HEK293 (cell line): Measurements from ENCODE around the gene PRKG1.
"Not testable (repeated sequence)": the region's sequence is repeated elsewhere in the genome, so short reads cannot be mapped to it uniquely, and the experiment has no call there.

Source experiments
- CTCF ChIA-PET: fragments of 350-600 bp; formaldehyde crosslinking; extraction: SDS; loops from one replicate; lab custom pipeline; 2021; ENCODE audit warnings: antibody characterized with exemption; lab: Yijun Ruan, JAX
- POLR2A ChIA-PET: fragments of 300-600 bp; formaldehyde crosslinking; extraction: SDS; loops from one replicate; lab custom pipeline; 2020; ENCODE audit warnings: antibody characterized with exemption, inconsistent platforms; lab: Yijun Ruan, JAX
- H3K27ac ChIP-seq: fragments of 200-500 bp; sonication (Bioruptor generic); 2 replicates; pipeline ENCODE4 v1.5.1; 2014; ENCODE audit warnings: low read depth, low read length, control low read depth, inconsistent platforms; ENCODE audit errors: extremely low read depth
- H3K36me3 ChIP-seq, 2 experiments: fragments of 200-500 bp in 1 of 2; sonication (Bioruptor generic) in 1 of 2; 1 replicate in 1 of 2; 2 replicates in 1 of 2; pipeline ENCODE4 v1.5.1; 2014 to 2017; ENCODE audit warnings: inconsistent platforms in 2 of 2, low read length in 2 of 2; ENCODE audit not compliant: control insufficient read depth in 2 of 2, insufficient read depth in 1 of 2
- H3K4me1 ChIP-seq: fragments of 200-500 bp; sonication (Bioruptor generic); 2 replicates; pipeline ENCODE4 v1.5.1; 2014; ENCODE audit warnings: mild to moderate bottlenecking, low read length, inconsistent platforms; ENCODE audit not compliant: control insufficient read depth, insufficient read depth
- H3K4me3 ChIP-seq: 2 replicates; pipeline ENCODE4 v1.5.1; 2011; ENCODE audit warnings: low read depth, mild to moderate bottlenecking, control low read depth, low read length, moderate library complexity
- H3K9me3 ChIP-seq: fragments of 200-500 bp; sonication (Bioruptor generic); 2 replicates; pipeline ENCODE4 v1.5.1; 2014; ENCODE audit warnings: low read depth, low read length, inconsistent platforms; ENCODE audit not compliant: control insufficient read depth, insufficient read depth
- FEZF1 ChIP-seq: fragments of 450-650 bp; formaldehyde crosslinking; IDR thresholded peaks from 2 replicates; pipeline ENCODE4 v1.5.1; 2016; ENCODE audit warnings: missing biosample characterization, missing genetic modification characterization
- GLIS1 ChIP-seq: fragments of 450-650 bp; formaldehyde crosslinking; IDR thresholded peaks from 2 replicates; pipeline ENCODE4 v1.5.1; 2016; ENCODE audit warnings: missing biosample characterization, missing genetic modification characterization
- PRDM10 ChIP-seq: fragments of 450-650 bp; formaldehyde crosslinking; IDR thresholded peaks from 2 replicates; pipeline ENCODE4 v1.5.1; 2016; ENCODE audit warnings: missing biosample characterization, missing genetic modification characterization
- SCRT1 ChIP-seq: fragments of 450-650 bp; formaldehyde crosslinking; IDR thresholded peaks from 2 replicates; pipeline ENCODE4 v1.5.1; 2016; ENCODE audit warnings: missing biosample characterization, missing genetic modification characterization, borderline replicate concordance
- ZBTB8A ChIP-seq: fragments of 450-650 bp; formaldehyde crosslinking; IDR thresholded peaks from 2 replicates; pipeline ENCODE4 v1.5.1; 2016; ENCODE audit warnings: missing biosample characterization, missing genetic modification characterization
- ZIC2 ChIP-seq: fragments of 450-650 bp; formaldehyde crosslinking; IDR thresholded peaks from 2 replicates; pipeline ENCODE4 v1.5.1; 2016; ENCODE audit warnings: missing biosample characterization, missing genetic modification characterization
- ZNF302 ChIP-seq: fragments of 450-650 bp; formaldehyde crosslinking; IDR thresholded peaks from 2 replicates; pipeline ENCODE4 v1.5.1; 2016; ENCODE audit warnings: missing biosample characterization, missing genetic modification characterization, low read depth
- ZNF335 ChIP-seq: fragments of 450-650 bp; formaldehyde crosslinking; conservative IDR thresholded peaks from 2 replicates; pipeline ENCODE4 v1.5.1; 2016; ENCODE audit warnings: missing biosample characterization, missing genetic modification characterization
- ZNF362 ChIP-seq: fragments of 450-650 bp; formaldehyde crosslinking; IDR thresholded peaks from 2 replicates; pipeline ENCODE4 v1.5.1; 2016; ENCODE audit warnings: missing biosample characterization, missing genetic modification characterization
- ZNF366 ChIP-seq: fragments of 450-650 bp; formaldehyde crosslinking; conservative IDR thresholded peaks from 2 replicates; pipeline ENCODE4 v1.5.1; 2016; ENCODE audit warnings: missing biosample characterization, missing genetic modification characterization
- ZNF549 ChIP-seq: fragments of 450-650 bp; IDR thresholded peaks from 2 replicates; pipeline ENCODE4 v1.5.1; 2018; ENCODE audit warnings: missing biosample characterization, missing genetic modification characterization, mild to moderate bottlenecking, inconsistent platforms, moderate library complexity
- ZNF580 ChIP-seq: fragments of 450-650 bp; formaldehyde crosslinking; IDR thresholded peaks from 2 replicates; pipeline ENCODE4 v1.5.1; 2016; ENCODE audit warnings: missing biosample characterization, missing genetic modification characterization
- ZNF701 ChIP-seq: fragments of 450-650 bp; formaldehyde crosslinking; IDR thresholded peaks from 2 replicates; pipeline ENCODE4 v1.5.1; 2016; ENCODE audit warnings: missing biosample characterization, missing genetic modification characterization
- ZNF768 ChIP-seq: fragments of 450-650 bp; formaldehyde crosslinking; IDR thresholded peaks from 2 replicates; pipeline ENCODE4 v1.5.1; 2018; ENCODE audit warnings: missing biosample characterization, mild to moderate bottlenecking, missing genetic modification characterization
- ZXDB ChIP-seq: fragments of 450-650 bp; formaldehyde crosslinking; IDR thresholded peaks from 2 replicates; pipeline ENCODE4 v1.5.1; 2016; ENCODE audit warnings: missing biosample characterization, missing genetic modification characterization

Gene PRKG1

GRCh38 chr10:52232561-52233350, 1158.5 kb downstream of the PRKG1 start:
- Histone ChIP-seq H3K9me3 (no peaks in the 10 kb centered on the region), H3K36me3 (no peaks in the 10 kb centered on the region), H3K4me3 (peak overlapping the region; percentile 21), H3K27ac (no peak overlapping the region; the same call in 1 of the 2 replicates), H3K4me1 (no peaks in the 10 kb centered on the region)
- TF ChIP-seq ZNF362 (tag by site-specific recombination) (0 out of 2 replicates have a peak, but pooled peaks have one; percentile 14), ZNF366 (no peak), ZNF580 (no peak), SCRT1 (0 out of 2 replicates have a peak, but pooled peaks have one; percentile 37), ZIC2 (tag by site-specific recombination) (0 out of 2 replicates have a peak, but pooled peaks have one; percentile 27), ZNF335 (tag by site-specific recombination) (peak; percentile 63)
- CTCF ChIA-PET, result no interaction called here
- POLR2A ChIA-PET, result no interaction called here

- H3K9me3 ChIP-seq, POLR2A ChIA-PET, CTCF ChIA-PET, H3K27ac ChIP-seq, H3K36me3 ChIP-seq, H3K4me1 ChIP-seq: not testable (repeated sequence)
- peak; percentile 51 for TF ChIP-seq GLIS1 (tag by site-specific recombination)
- TF ChIP-seq ZIC2 (tag by site-specific recombination), result 0 out of 2 replicates have a peak, but pooled peaks have one; percentile 6
- TF ChIP-seq ZNF335 (tag by site-specific recombination), result 0 out of 2 replicates have a peak, but pooled peaks have one; percentile 17
- 0 out of 2 replicates have a peak, but pooled peaks have one; percentile 25 for TF ChIP-seq FEZF1 (tag by site-specific recombination)
- H3K4me3 ChIP-seq, result peak overlapping the region; percentile 21
These were observed 1159.2 kb downstream of the PRKG1 start for GRCh38 chr10:52233351-52233991.

- Histone ChIP-seq H3K4me3 (no peak overlapping the region), H3K27ac (no peak overlapping the region), H3K4me1 (no peaks in the 10 kb centered on the region), H3K9me3 (no peaks in the 10 kb centered on the region), H3K36me3 (no peaks in the 10 kb centered on the region)
- no peak for TF ChIP-seq ZBTB8A (tag by site-specific recombination)
- TF ChIP-seq ZNF549 (tag by site-specific recombination), result no peak
- TF ChIP-seq ZXDB (tag by site-specific recombination), result no peak
- TF ChIP-seq ZNF701 (tag by site-specific recombination), result no peak
- no peak for TF ChIP-seq ZNF302
- no peak for TF ChIP-seq PRDM10
- no peak for TF ChIP-seq ZNF768
- ChIA-PET CTCF (no interaction called here), POLR2A (no interaction called here)
These were observed 1165.5 kb downstream of the PRKG1 start for GRCh38 chr10:52239771-52240170.
